GM23338 (cell line): ENCODE measurements around the gene AKNA. TPM values are rescaled to one million over a fixed set of nuclear protein-coding genes. Genes with fewer than 3 reads are reported as not detected.

Source experiments
- ATAC-seq: fragments of 200-7000 bp; cut with Tn5 transposase; 3 replicates; pipeline ENCODE4 v1.9.1; 2020
- DNase-seq: peaks from one replicate; pipeline ENCODE4 v3.0.0-alpha.2; 2015; ENCODE audit warnings: low spot score
- H2AFZ ChIP-seq: fragments of 200-600 bp; sonication (generic); 2 replicates; pipeline ENCODE4 v1.8.0; 2016; ENCODE audit warnings: antibody characterized with exemption, mild to moderate bottlenecking, moderate library complexity
- H3F3A ChIP-seq: fragments of 200-600 bp; sonication (generic); replicated peaks from 2 replicates; pipeline ENCODE4 v1.8.0; 2017; ENCODE audit warnings: antibody characterized with exemption, mixed run types, low read depth
- H3K27ac ChIP-seq: fragments of 200-600 bp; sonication (generic); 2 replicates; pipeline ENCODE4 v1.6.1; 2016; ENCODE audit warnings: low read depth
- H3K27me3 ChIP-seq: fragments of 200-600 bp; sonication (generic); 2 replicates; pipeline ENCODE4 v1.8.0; 2016; ENCODE audit warnings: mild to moderate bottlenecking, mixed run types, moderate library complexity; ENCODE audit not compliant: insufficient read depth
- H3K36me3 ChIP-seq: fragments of 200-600 bp; sonication (generic); 2 replicates; pipeline ENCODE4 v1.8.0; 2016; ENCODE audit warnings: mild to moderate bottlenecking; ENCODE audit not compliant: insufficient read depth
- H3K4me1 ChIP-seq: fragments of 200-600 bp; sonication (generic); 2 replicates; pipeline ENCODE4 v1.8.0; 2016; ENCODE audit warnings: mild to moderate bottlenecking, moderate library complexity; ENCODE audit not compliant: insufficient read depth
- H3K4me2 ChIP-seq: fragments of 200-600 bp; sonication (generic); 2 replicates; pipeline ENCODE4 v1.7.1; 2017; ENCODE audit warnings: mixed run types
- H3K4me3 ChIP-seq: fragments of 200-600 bp; sonication (generic); 2 replicates; pipeline ENCODE4 v1.6.1; 2016; ENCODE audit warnings: mixed run types
- H3K79me2 ChIP-seq: fragments of 200-600 bp; sonication (generic); replicated peaks from 2 replicates; pipeline ENCODE4 v1.8.0; 2017; ENCODE audit warnings: mild to moderate bottlenecking; ENCODE audit not compliant: insufficient read depth
- H3K9me2 ChIP-seq: fragments of 200-600 bp; sonication (generic); 2 replicates; pipeline ENCODE4 v1.8.0; 2017; ENCODE audit not compliant: insufficient read depth
- H4K20me1 ChIP-seq: fragments of 200-600 bp; sonication (generic); replicated peaks from 2 replicates; pipeline ENCODE4 v1.8.0; 2017; ENCODE audit warnings: mild to moderate bottlenecking; ENCODE audit not compliant: insufficient read depth
- H3K27ac Mint-ChIP-seq: 2 replicates; pipeline ENCODE4 v1.8.0; 2020; ENCODE audit warnings: inconsistent platforms, mild to moderate bottlenecking, moderate library complexity, mixed read lengths
- H3K27me3 Mint-ChIP-seq: 3 replicates; pipeline ENCODE4 v1.8.0; 2022; ENCODE audit warnings: low read depth, mild to moderate bottlenecking, moderate library complexity, mixed read lengths, inconsistent platforms; ENCODE audit not compliant: insufficient read depth, poor library complexity
- H3K36me3 Mint-ChIP-seq: 3 replicates; pipeline ENCODE4 v1.8.0; 2021; ENCODE audit warnings: low read depth, mild to moderate bottlenecking, inconsistent platforms, moderate library complexity, mixed read lengths
- H3K4me1 Mint-ChIP-seq: 3 replicates; pipeline ENCODE4 v1.8.0; 2020; ENCODE audit warnings: mild to moderate bottlenecking, inconsistent platforms, mixed read lengths
- H3K4me3 Mint-ChIP-seq: 3 replicates; pipeline ENCODE4 v1.8.0; 2021; ENCODE audit warnings: moderate library complexity, mild to moderate bottlenecking, inconsistent platforms, mixed read lengths
- H3K9me3 Mint-ChIP-seq: 3 replicates; pipeline ENCODE4 v1.8.0; 2020; ENCODE audit warnings: moderate library complexity, mild to moderate bottlenecking, inconsistent platforms, mixed read lengths
- CREB1 ChIP-seq: fragments of 250-450 bp; sonication (Bioruptor Pico); IDR thresholded peaks from 2 replicates; pipeline ENCODE4 v1.5.0; 2020; ENCODE audit warnings: low read depth, mild to moderate bottlenecking, moderate library complexity
- CTCF ChIP-seq, 2 experiments: fragments of 200-600 bp in 1 of 2; sonication (generic) in 1 of 2; conservative IDR thresholded peaks; 2 replicates each; pipeline versions ENCODE4 v1.5.1 to v1.6.1; 2016 to 2017; ENCODE audit warnings: antibody characterized with exemption in 2 of 2, low read depth in 2 of 2, mild to moderate bottlenecking in 2 of 2, moderate library complexity in 1 of 2
- EZH2 ChIP-seq: fragments of 200-600 bp; sonication (generic); IDR thresholded peaks from one replicate; pipeline ENCODE4 v1.8.0; 2017; ENCODE audit warnings: antibody characterized with exemption, mild to moderate bottlenecking, low read depth; ENCODE audit not compliant: unreplicated experiment
- JUNB ChIP-seq: IDR thresholded peaks from one replicate; pipeline ENCODE4 v1.6.1; 2016; ENCODE audit warnings: antibody characterized with exemption; ENCODE audit not compliant: unreplicated experiment
- POLR2AphosphoS5 ChIP-seq: IDR thresholded peaks from 2 replicates; pipeline ENCODE4 v1.6.1; 2016; ENCODE audit warnings: antibody characterized with exemption, low read depth
- REST ChIP-seq: IDR thresholded peaks from one replicate; pipeline ENCODE4 v1.6.1; 2018; ENCODE audit warnings: antibody characterized with exemption; ENCODE audit not compliant: unreplicated experiment
- STAT1 ChIP-seq: IDR thresholded peaks from one replicate; pipeline ENCODE4 v1.6.1; 2016; ENCODE audit warnings: antibody characterized with exemption; ENCODE audit not compliant: unreplicated experiment
- ZNF331 ChIP-seq: fragments of 250-450 bp; sonication (Bioruptor Pico); IDR thresholded peaks from 2 replicates; pipeline ENCODE4 v1.5.0; 2020; ENCODE audit warnings: low read depth, mild to moderate bottlenecking, moderate library complexity
- polyA plus RNA-seq: library from polyadenylated mRNA; unstranded; fragments of >200 nt; fragmentation: Nextera tagmentation; extraction: Ambion mirVana; gene quantifications from 2 replicates; pipeline ENCODE4 v1.2.1, GENCODE V29; 2016
- total RNA-seq: library from RNA; depleted of rRNA; stranded (reverse); fragments of >200 nt; shearing (Covaris generic); gene quantifications from 2 replicates; pipeline ENCODE4 v1.2.3, GENCODE V29; 2014

The AKNA gene
- total and polyA plus RNA-seq, 2 experiments from 2014 or later: 9.0 to 28.1 TPM

GRCh38 chr9:114395334-114395617 is 7.5 kb upstream of the AKNA start:
- DNase-seq (no peak), ATAC-seq (no peak)
- Histone ChIP-seq H3K27ac (no peak overlapping the region), H3K79me2 (no peaks in the 10 kb centered on the region; the same call in 1 of the 2 replicates), H3K36me3 (no peaks in the 10 kb centered on the region), H3K4me2 (no peak overlapping the region), H3K9me2 (no peaks in the 10 kb centered on the region), H3K27me3 (no peaks in the 10 kb centered on the region), H2AFZ (no peak overlapping the region), H3F3A (peaks cover 15% of the 10 kb centered on the region), H4K20me1 (peaks cover 5% of the 10 kb centered on the region; the same call in 1 of the 2 replicates), H3K4me1 (peaks cover 20% of the 10 kb centered on the region; the same call in 1 of the 2 replicates), H3K4me3 (no peak overlapping the region)
- H3K4me3 Mint-ChIP-seq: no peak overlapping the region
- no peaks in the 10 kb centered on the region for H3K9me3 Mint-ChIP-seq
- H3K4me1 Mint-ChIP-seq: peaks cover 43% of the 10 kb centered on the region
- H3K27me3 Mint-ChIP-seq: peaks cover 18% of the 10 kb centered on the region
- TF ChIP-seq STAT1: no peak
- H3K27ac Mint-ChIP-seq: no peak overlapping the region; the same call in 1 of the 2 replicates
- H3K36me3 Mint-ChIP-seq: peaks cover 20% of the 10 kb centered on the region

- no peak for ATAC-seq
- H3K27me3 Mint-ChIP-seq: peaks cover 17% of the 10 kb centered on the region
- Histone ChIP-seq H3K27me3 (no peaks in the 10 kb centered on the region), H3K79me2 (no peaks in the 10 kb centered on the region; the same call in 1 of the 2 replicates), H3K4me1 (peaks cover 20% of the 10 kb centered on the region; the same call in 1 of the 2 replicates), H2AFZ (no peak overlapping the region), H3K4me2 (no peak overlapping the region), H3K27ac (no peak overlapping the region), H3K36me3 (no peaks in the 10 kb centered on the region), H3K4me3 (no peak overlapping the region), H4K20me1 (peaks cover 5% of the 10 kb centered on the region; the same call in 1 of the 2 replicates), H3F3A (peaks cover 15% of the 10 kb centered on the region), H3K9me2 (no peaks in the 10 kb centered on the region)
- H3K4me3 Mint-ChIP-seq: no peak overlapping the region
- no peak overlapping the region; the same call in 1 of the 2 replicates for H3K27ac Mint-ChIP-seq
- peaks cover 20% of the 10 kb centered on the region for H3K36me3 Mint-ChIP-seq
- no peaks in the 10 kb centered on the region for H3K9me3 Mint-ChIP-seq
- H3K4me1 Mint-ChIP-seq: peaks cover 48% of the 10 kb centered on the region
- no peak for DNase-seq
- TF ChIP-seq JUNB (no peak), EZH2 (no peak), ZNF331 (no peak), CREB1 (CRISPR knock-in tag) (no peak), STAT1 (no peak), REST (no peak), CTCF (conservative IDR thresholded peaks at IDR 0.05; ENCODE audit: low read depth in 2 of 2) (no peak), POLR2AphosphoS5 (no peak)
Measured at GRCh38 chr9:114394523-114395333, 6.9 kb upstream of the AKNA start.
